Neural cell (in vitro differentiated cells): Measurements from ENCODE around the gene ANKRD35. TPM values are rescaled to one million over a fixed set of nuclear protein-coding genes. Genes with fewer than 3 reads are reported as not detected.

ENCODE experiments used
- H2AFZ ChIP-seq: fragments of 200-600, 300-800 bp; sonication (generic), shearing (Covaris generic); 2 replicates; pipeline ENCODE4 v1.6.0; 2014; ENCODE audit warnings: low read depth, mild to moderate bottlenecking, antibody characterized with exemption, low read length, moderate library complexity
- H3F3A ChIP-seq: fragments of 200-600 bp; shearing (Covaris generic); 2 replicates; pipeline ENCODE4 v1.6.1; 2016; ENCODE audit warnings: mild to moderate bottlenecking, moderate library complexity, mixed read lengths, antibody characterized with exemption, low read length; ENCODE audit not compliant: insufficient read depth, poor library complexity, severe bottlenecking
- H3K27ac ChIP-seq: fragments of 200-600, 300-800 bp; sonication (generic), shearing (Covaris generic); 2 replicates; pipeline ENCODE4 v1.5.1; 2014; ENCODE audit warnings: mild to moderate bottlenecking, low read length, moderate library complexity
- H3K27me3 ChIP-seq: fragments of 300-800, 200-600 bp; sonication (generic), shearing (Covaris generic); 2 replicates; pipeline ENCODE4 v1.6.0; 2014; ENCODE audit warnings: mild to moderate bottlenecking, low read depth, low read length, moderate library complexity; ENCODE audit not compliant: insufficient read depth
- H3K36me3 ChIP-seq: fragments of 300-800, 200-600 bp; sonication (generic), shearing (Covaris generic); 2 replicates; pipeline ENCODE4 v1.5.1; 2014; ENCODE audit warnings: mild to moderate bottlenecking, antibody characterized with exemption, low read length, moderate library complexity; ENCODE audit not compliant: insufficient read depth
- H3K4me2 ChIP-seq: fragments of 300-800, 200-600 bp; sonication (generic), shearing (Covaris generic); 2 replicates; pipeline ENCODE4 v1.6.0; 2014; ENCODE audit warnings: mild to moderate bottlenecking, low read length
- H3K4me3 ChIP-seq: fragments of 300-800, 200-600 bp; sonication (generic), shearing (Covaris generic); 2 replicates; pipeline ENCODE4 v1.5.1; 2014; ENCODE audit warnings: mild to moderate bottlenecking, low read length, moderate library complexity
- H3K79me2 ChIP-seq: fragments of 200-600 bp; shearing (Covaris generic); replicated peaks from 2 replicates; pipeline ENCODE4 v1.6.0; 2014; ENCODE audit warnings: mild to moderate bottlenecking, low read length, moderate library complexity; ENCODE audit not compliant: insufficient read depth
- H3K9ac ChIP-seq: fragments of 300-800, 200-600 bp; sonication (generic), shearing (Covaris generic); 2 replicates; pipeline ENCODE4 v1.6.1; 2016; ENCODE audit warnings: mild to moderate bottlenecking, low read length, mixed read lengths
- H3K9me2 ChIP-seq: fragments of 200-600 bp; shearing (Covaris generic); 2 replicates; pipeline ENCODE4 v1.6.1; 2016; ENCODE audit warnings: mild to moderate bottlenecking, low read length, mixed read lengths; ENCODE audit not compliant: insufficient read depth
- H3K9me3 ChIP-seq: fragments of 200-600, 300-800 bp; sonication (generic), shearing (Covaris generic); 2 replicates; pipeline ENCODE4 v1.6.1; 2016; ENCODE audit warnings: mild to moderate bottlenecking, mixed run types, low read length, moderate library complexity, mixed read lengths
- H4K20me1 ChIP-seq: fragments of 200-600 bp; shearing (Covaris generic); 2 replicates; pipeline ENCODE4 v1.6.1; 2016; ENCODE audit warnings: mild to moderate bottlenecking, mixed run types; ENCODE audit not compliant: insufficient read depth
- EP300 ChIP-seq: fragments of 450-650 bp; conservative IDR thresholded peaks from 2 replicates; pipeline ENCODE4 v1.6.1; 2014; ENCODE audit warnings: antibody characterized with exemption, mild to moderate bottlenecking, moderate library complexity; ENCODE audit not compliant: poor library complexity, severe bottlenecking
- EZH2 ChIP-seq: fragments of 200-600, 300-800 bp; shearing (Covaris generic), sonication (generic); IDR thresholded peaks from 2 replicates; pipeline ENCODE4 v1.6.1; 2014; ENCODE audit warnings: antibody characterized with exemption, low read length, borderline replicate concordance, mild to moderate bottlenecking; ENCODE audit not compliant: insufficient read depth, poor library complexity, severe bottlenecking
- MXI1 ChIP-seq: fragments of 450-650 bp; conservative IDR thresholded peaks from 2 replicates; pipeline ENCODE4 v1.6.1; 2014; ENCODE audit warnings: antibody characterized with exemption, mild to moderate bottlenecking; ENCODE audit not compliant: poor library complexity, severe bottlenecking
- POLR2AphosphoS5 ChIP-seq: IDR thresholded peaks from 2 replicates; pipeline ENCODE4 v1.6.1; 2012
- REST ChIP-seq: IDR thresholded peaks from 2 replicates; pipeline ENCODE4 v1.6.1; 2012; ENCODE audit warnings: borderline replicate concordance
- SMC3 ChIP-seq: fragments of 450-650 bp; conservative IDR thresholded peaks from 2 replicates; pipeline ENCODE4 v1.6.1; 2014; ENCODE audit warnings: antibody characterized with exemption, mild to moderate bottlenecking, moderate library complexity; ENCODE audit not compliant: poor library complexity
- TAF1 ChIP-seq: IDR thresholded peaks from 2 replicates; pipeline ENCODE4 v1.6.1; 2012; ENCODE audit warnings: low read depth
- polyA plus RNA-seq: library from polyadenylated mRNA; depleted of rRNA; stranded (reverse); fragments of >200 nt; gene quantifications from 2 replicates; pipeline ENCODE4 v1.2.3, GENCODE V29; 2014
- TF ChIP-seq, protein P1 (sequence below): fragments of 450-650 bp; IDR thresholded peaks from 2 replicates; pipeline ENCODE4 v1.5.1; 2014; ENCODE audit warnings: antibody characterized with exemption, mild to moderate bottlenecking, moderate library complexity; ENCODE audit not compliant: poor library complexity, severe bottlenecking

ANKRD35 gene
- polyA plus RNA-seq, 1 donor from 2014 or later = not detected

DNA sequence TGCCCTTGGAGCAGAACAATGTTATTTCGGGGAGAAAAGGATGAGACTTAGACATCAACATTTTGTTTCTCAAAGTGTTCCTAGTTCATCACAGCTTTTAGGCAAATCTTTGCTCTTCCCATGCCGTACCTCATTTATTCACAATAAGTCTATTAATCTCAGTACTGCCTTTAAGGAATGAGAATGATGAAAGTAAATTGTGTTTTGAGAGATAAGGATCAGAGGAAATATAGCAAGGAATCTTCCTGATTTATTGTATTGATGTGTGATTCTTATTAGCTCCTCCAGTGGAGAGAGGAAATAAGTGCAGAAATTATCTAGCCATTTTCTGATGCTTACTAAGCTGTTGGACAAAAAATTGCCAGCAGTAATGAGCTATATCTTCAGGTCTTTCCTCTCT is 59.6 kb downstream of the ANKRD35 start:
- Histone ChIP-seq H3K27ac (no peak overlapping the region), H2AFZ (no peak overlapping the region), H3K9ac (peak overlapping the region; percentile 9), H3K9me2 (no peaks in the 10 kb centered on the region), H3K79me2 (peaks cover 16% of the 10 kb centered on the region), H3K36me3 (peaks cover 5% of the 10 kb centered on the region), H4K20me1 (no peaks in the 10 kb centered on the region), H3F3A (no peaks in the 10 kb centered on the region), H3K4me3 (peak overlapping the region; percentile 90), H3K9me3 (no peaks in the 10 kb centered on the region), H3K27me3 (no peaks in the 10 kb centered on the region), H3K4me2 (peak overlapping the region; percentile 78)
- TF ChIP-seq, protein P1, sequence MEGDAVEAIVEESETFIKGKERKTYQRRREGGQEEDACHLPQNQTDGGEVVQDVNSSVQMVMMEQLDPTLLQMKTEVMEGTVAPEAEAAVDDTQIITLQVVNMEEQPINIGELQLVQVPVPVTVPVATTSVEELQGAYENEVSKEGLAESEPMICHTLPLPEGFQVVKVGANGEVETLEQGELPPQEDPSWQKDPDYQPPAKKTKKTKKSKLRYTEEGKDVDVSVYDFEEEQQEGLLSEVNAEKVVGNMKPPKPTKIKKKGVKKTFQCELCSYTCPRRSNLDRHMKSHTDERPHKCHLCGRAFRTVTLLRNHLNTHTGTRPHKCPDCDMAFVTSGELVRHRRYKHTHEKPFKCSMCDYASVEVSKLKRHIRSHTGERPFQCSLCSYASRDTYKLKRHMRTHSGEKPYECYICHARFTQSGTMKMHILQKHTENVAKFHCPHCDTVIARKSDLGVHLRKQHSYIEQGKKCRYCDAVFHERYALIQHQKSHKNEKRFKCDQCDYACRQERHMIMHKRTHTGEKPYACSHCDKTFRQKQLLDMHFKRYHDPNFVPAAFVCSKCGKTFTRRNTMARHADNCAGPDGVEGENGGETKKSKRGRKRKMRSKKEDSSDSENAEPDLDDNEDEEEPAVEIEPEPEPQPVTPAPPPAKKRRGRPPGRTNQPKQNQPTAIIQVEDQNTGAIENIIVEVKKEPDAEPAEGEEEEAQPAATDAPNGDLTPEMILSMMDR = peak; percentile 49
- TF ChIP-seq TAF1 = no peak

GRCh38 chr1:145824499-145824842 is 61.2 kb downstream of the ANKRD35 start:
- peak overlapping the region; percentile 90 for H3K4me3 ChIP-seq

DNA sequence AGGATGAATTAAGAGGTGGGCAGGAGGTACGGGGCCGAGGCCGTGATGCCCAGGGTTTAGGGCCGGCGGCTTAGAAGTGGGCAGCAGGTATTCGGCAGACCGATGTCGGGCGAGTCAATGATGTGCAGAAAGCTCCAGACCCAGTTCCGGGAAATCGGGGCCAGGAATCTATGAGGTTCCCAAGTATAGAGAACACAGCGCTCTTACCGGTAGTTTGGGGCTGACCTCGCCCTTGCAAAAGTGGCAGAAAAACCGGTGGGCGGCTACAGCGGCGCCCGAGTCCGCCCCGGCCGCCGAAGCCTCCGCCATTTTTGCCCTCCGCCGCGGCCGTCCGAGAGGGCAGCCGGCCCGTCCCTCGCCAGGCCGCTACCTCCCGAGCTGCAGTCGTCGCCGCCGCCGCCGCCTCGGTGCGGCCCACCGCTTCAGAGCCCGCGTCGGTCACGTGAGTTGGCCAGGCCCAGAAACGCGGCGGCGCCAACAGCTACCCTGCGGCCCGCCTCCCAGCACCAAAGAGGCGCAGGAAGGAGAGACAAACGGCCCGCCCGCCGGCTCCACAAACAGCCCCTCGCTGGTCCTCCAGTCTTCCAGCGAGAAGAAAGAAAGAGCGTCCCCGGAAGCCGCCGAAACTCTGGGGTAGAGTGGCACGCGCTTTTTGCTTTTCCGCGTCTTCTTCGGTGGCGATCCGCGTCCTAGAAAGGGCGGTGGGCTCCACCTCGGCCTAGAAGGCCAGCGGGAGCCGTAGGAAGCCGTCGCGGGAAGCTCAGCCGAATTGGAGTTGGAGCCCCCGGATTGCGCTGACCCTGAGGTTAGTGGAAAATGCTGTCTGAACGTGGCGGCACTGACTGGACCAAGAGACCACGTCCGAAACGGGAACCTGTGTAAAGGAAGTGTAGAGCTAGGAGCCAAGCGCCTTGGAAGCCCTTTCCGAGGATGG is 61.8 kb downstream of the ANKRD35 start, which contains the start of the genes POLR3C and RNF115:
TSS of gene POLR3C (plus strand) at position 636 of the 934 bp plus-strand sequence. CDS start 1,577 bp downstream, outside the sequence.
TSS of gene RNF115 (minus strand) at position 531 of the 934 bp plus-strand sequence. CDS start at position 309, 222 bp downstream.
- Histone ChIP-seq H3K4me2 (peak within 1 kb of the TSS; percentile 78), H2AFZ (peak within 1 kb of the TSS; percentile 85), H3K27ac (peak within 1 kb of the TSS; percentile 81), H3F3A (no peaks in the 10 kb centered on the region), H3K9me2 (no peaks in the 10 kb centered on the region), H4K20me1 (no peaks in the 10 kb centered on the region), H3K9me3 (no peaks in the 10 kb centered on the region), H3K36me3 (peaks cover 5% of the 10 kb centered on the region), H3K27me3 (no peaks in the 10 kb centered on the region), H3K79me2 (peaks cover 20% of the 10 kb centered on the region), H3K4me3 (peak within 1 kb of the TSS; percentile 90), H3K9ac (peak within 1 kb of the TSS; percentile 83)
- TF ChIP-seq EZH2 = no peak
- peak; percentile 93 for TF ChIP-seq MXI1
- TF ChIP-seq EP300 = peak; percentile 34
- peak; percentile 20 for TF ChIP-seq SMC3
- TF ChIP-seq TAF1 = peak; percentile 23
- peak; percentile 68 for TF ChIP-seq REST
- TF ChIP-seq, protein P1 = peak; percentile 35
- peak; percentile 63 for TF ChIP-seq POLR2AphosphoS5

More at GRCh38 chr1:145824499-145824842, 61.2 kb downstream of the ANKRD35 start:
- H3K79me2 ChIP-seq = peaks cover 17% of the 10 kb centered on the region
- TF ChIP-seq, protein P1 = no peak
- TF ChIP-seq MXI1 (no peak), EZH2 (no peak), TAF1 (no peak)
- H2AFZ ChIP-seq = peak overlapping the region; percentile 85
- H4K20me1 ChIP-seq = no peaks in the 10 kb centered on the region
- H3K4me2 ChIP-seq = peak overlapping the region; percentile 78
- peaks cover 5% of the 10 kb centered on the region for H3K36me3 ChIP-seq
- no peaks in the 10 kb centered on the region for H3K9me2 ChIP-seq
- no peaks in the 10 kb centered on the region for H3F3A ChIP-seq
- peak overlapping the region; percentile 83 for H3K9ac ChIP-seq
- no peaks in the 10 kb centered on the region for H3K27me3 ChIP-seq
- H3K27ac ChIP-seq = peak overlapping the region; percentile 81
- no peaks in the 10 kb centered on the region for H3K9me3 ChIP-seq
